Measurements from ENCODE around the gene RHOBTB3.

DNA sequence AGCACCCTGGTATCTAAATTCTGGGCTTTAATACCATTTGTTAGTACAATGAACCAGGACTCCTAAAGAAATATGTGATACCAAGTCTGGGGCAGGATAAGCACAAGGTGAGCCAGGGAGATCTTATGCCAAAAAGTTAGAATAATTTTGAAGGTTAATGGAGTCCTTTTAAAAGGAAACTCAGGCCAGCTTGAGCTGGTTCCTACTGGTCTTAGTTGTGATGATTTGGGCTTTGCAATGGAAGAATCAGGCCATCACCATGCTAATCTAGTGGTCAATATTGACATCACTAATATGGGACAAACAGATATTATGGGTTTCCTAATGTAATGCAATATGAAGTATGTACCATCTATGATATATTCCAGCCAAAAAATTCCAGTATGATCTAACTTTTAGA lies 40.8 kb upstream of the RHOBTB3 start:
- TF ChIP-seq EZH2 (IDR thresholded peaks at IDR 0.05) (no peak), POLR2AphosphoS5 (IDR thresholded peaks at IDR 0.05; ENCODE audit: borderline replicate concordance, low read depth, low read length) (no peak), FOXP2 (optimal IDR thresholded peaks at IDR 0.05; ENCODE audit: control extremely low read depth, extremely low read length, insufficient read depth) (no peak)
